Keratinocyte (primary cell): ENCODE measurements around the gene KHSRP. TPM values are rescaled to one million over a fixed set of nuclear protein-coding genes. Genes with fewer than 3 reads are reported as not detected.

Experiments
- DNase-seq: peaks from one replicate; pipeline ENCODE4 v3.0.0-alpha.2; 2011; ENCODE audit warnings: low read depth, missing footprints, low spot score
- FAIRE-seq: peaks from 2 replicates; lab custom pipeline; 2011; peaks lifted over from hg19 to GRCh38; lab: Jason Lieb, UNC
- H2AFZ ChIP-seq: 2 replicates; pipeline ENCODE4 v1.6.0; 2012; ENCODE audit warnings: low read length, control low read depth, inconsistent platforms; ENCODE audit not compliant: control insufficient read depth
- H3K27ac ChIP-seq: 2 replicates; pipeline ENCODE4 v1.5.1; 2011; ENCODE audit warnings: low read length; ENCODE audit not compliant: control insufficient read depth, insufficient read depth
- H3K27me3 ChIP-seq: 3 replicates; pipeline ENCODE4 v1.6.0; 2011; ENCODE audit warnings: low read length; ENCODE audit not compliant: control insufficient read depth, insufficient read depth; ENCODE audit errors: extremely low read depth
- H3K36me3 ChIP-seq, 2 experiments: 2 replicates in 1 of 2; 3 replicates in 1 of 2; pipeline ENCODE4 v1.5.1; 2011; ENCODE audit warnings: low read length in 2 of 2, mild to moderate bottlenecking in 1 of 2; ENCODE audit not compliant: control insufficient read depth in 2 of 2, insufficient read depth in 2 of 2; ENCODE audit errors: extremely low read depth in 1 of 2
- H3K4me1 ChIP-seq: 3 replicates; pipeline ENCODE4 v1.5.1; 2011; ENCODE audit warnings: low read length; ENCODE audit not compliant: control insufficient read depth, insufficient read depth; ENCODE audit errors: extremely low read depth
- H3K4me2 ChIP-seq: 3 replicates; pipeline ENCODE4 v1.6.0; 2011; ENCODE audit warnings: low read depth, low read length; ENCODE audit not compliant: control insufficient read depth, insufficient read depth; ENCODE audit errors: extremely low read depth
- H3K4me3 ChIP-seq, 3 experiments: fragments of 200-600 bp in 1 of 3; sonication (generic) in 1 of 3; 2 replicates in 2 of 3; 3 replicates in 1 of 3; pipeline ENCODE4 v1.5.1; 2011 to 2016; ENCODE audit warnings: low read length in 3 of 3, mild to moderate bottlenecking in 3 of 3, control low read depth in 2 of 3, inconsistent platforms in 1 of 3, low read depth in 1 of 3, mixed read lengths in 1 of 3, mixed run types in 1 of 3, moderate library complexity in 1 of 3; ENCODE audit not compliant: control insufficient read depth in 2 of 3, insufficient read depth in 2 of 3; ENCODE audit errors: extremely low read depth in 1 of 3
- H3K79me2 ChIP-seq: 2 replicates; pipeline ENCODE4 v1.6.0; 2012; ENCODE audit warnings: low read length; ENCODE audit not compliant: control insufficient read depth, insufficient read depth
- H3K9ac ChIP-seq: 3 replicates; pipeline ENCODE4 v1.6.0; 2011; ENCODE audit warnings: low read length; ENCODE audit not compliant: control insufficient read depth, insufficient read depth; ENCODE audit errors: extremely low read depth
- H3K9me1 ChIP-seq: 3 replicates; pipeline ENCODE4 v1.6.0; 2011; ENCODE audit warnings: low read length; ENCODE audit not compliant: control insufficient read depth, insufficient read depth; ENCODE audit errors: extremely low read depth
- H3K9me3 ChIP-seq: 2 replicates; pipeline ENCODE4 v1.5.1; 2012; ENCODE audit warnings: low read depth, low read length; ENCODE audit not compliant: control insufficient read depth
- H4K20me1 ChIP-seq: 3 replicates; pipeline ENCODE4 v1.6.0; 2011; ENCODE audit warnings: low read length; ENCODE audit not compliant: control insufficient read depth, insufficient read depth; ENCODE audit errors: extremely low read depth
- EZH2 ChIP-seq: IDR thresholded peaks from one replicate; pipeline ENCODE4 v1.6.1; 2012; ENCODE audit warnings: inconsistent platforms, mild to moderate bottlenecking, low read length, moderate library complexity
- dilution Hi-C: fragments of 300-500 bp; cut with MboI; formaldehyde crosslinking; loops from one replicate; pipeline ENCODE4 v1.7.0; 2020; ENCODE audit warnings: low sequenced_read_pairs; ENCODE audit not compliant: extremely low pct_ligation_motif_present
- polyA plus RNA-seq, 5 experiments: library from polyadenylated mRNA; depleted of rRNA in 3 of 5; stranded (reverse) in 3 of 5; stranded (forward) in 1 of 5; unstranded in 1 of 5; fragments of >200 nt; gene quantifications; 1 replicate in 1 of 5; 2 replicates in 3 of 5; 3 replicates in 1 of 5; pipeline versions ENCODE4 v1.2.1 to v1.2.3, GENCODE V29; 2011 to 2012; ENCODE audit warnings: missing spikeins in 2 of 5, low read depth in 1 of 5, low replicate concordance in 1 of 5
- TF ChIP-seq, protein P1 (sequence below), 3 experiments: IDR thresholded peaks in 1 of 3; conservative IDR thresholded peaks in 1 of 3; optimal IDR thresholded peaks in 1 of 3; 2 replicates in 2 of 3; 3 replicates in 1 of 3; pipeline versions ENCODE3 to v1.5.1; 2011; ENCODE audit warnings: low read length in 3 of 3, mild to moderate bottlenecking in 3 of 3, moderate library complexity in 2 of 3, control low read depth in 1 of 3, inconsistent platforms in 1 of 3; ENCODE audit not compliant: insufficient read depth in 2 of 3; ENCODE audit errors: extremely low read depth in 1 of 3

The KHSRP gene
- polyA plus RNA-seq, 1 donor (not counting 4 experiments of a cell fraction or from before 2014, with no cell fraction given), result 56.6 TPM

DNA sequence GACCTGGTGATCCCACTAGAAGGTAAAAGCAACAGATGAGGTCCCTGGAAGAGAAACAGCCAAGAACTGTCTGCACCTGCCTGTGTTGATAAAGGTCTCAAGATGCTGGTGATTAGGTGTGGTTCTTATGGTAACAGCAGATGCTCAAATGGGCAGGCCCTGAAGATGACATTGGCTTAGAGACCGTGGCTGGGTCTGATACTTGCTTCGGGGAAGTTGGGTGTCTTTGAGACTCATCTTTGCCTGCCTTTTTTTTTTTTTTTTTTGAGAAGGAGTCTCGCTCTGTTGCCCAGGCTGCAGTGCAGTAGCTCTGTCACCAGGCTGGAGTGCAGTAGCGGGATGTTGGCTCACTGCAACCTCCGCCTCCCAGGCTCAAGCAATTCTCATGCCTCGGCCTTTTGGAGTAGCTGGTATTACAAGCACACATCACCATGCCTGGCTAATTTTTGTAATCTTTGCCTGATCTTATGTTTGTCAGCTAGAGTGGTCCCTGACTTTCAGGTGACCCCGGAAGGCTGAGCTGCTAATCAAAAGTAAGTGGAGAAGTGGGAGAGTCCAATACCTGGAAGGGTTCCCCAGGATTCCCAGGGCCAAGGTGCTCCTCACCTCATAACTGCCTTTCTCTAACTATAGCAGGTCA is 27.1 kb upstream of the KHSRP start:
- no peak overlapping the region for H2AFZ ChIP-seq
- no peaks in the 10 kb centered on the region for H3K79me2 ChIP-seq
- dilution Hi-C loops, result no loop called here
- peaks cover 4 to 13% of the 10 kb centered on the region in 2 experiments for H3K36me3 ChIP-seq
- TF ChIP-seq EZH2, result no peak
- TF ChIP-seq, protein P1, sequence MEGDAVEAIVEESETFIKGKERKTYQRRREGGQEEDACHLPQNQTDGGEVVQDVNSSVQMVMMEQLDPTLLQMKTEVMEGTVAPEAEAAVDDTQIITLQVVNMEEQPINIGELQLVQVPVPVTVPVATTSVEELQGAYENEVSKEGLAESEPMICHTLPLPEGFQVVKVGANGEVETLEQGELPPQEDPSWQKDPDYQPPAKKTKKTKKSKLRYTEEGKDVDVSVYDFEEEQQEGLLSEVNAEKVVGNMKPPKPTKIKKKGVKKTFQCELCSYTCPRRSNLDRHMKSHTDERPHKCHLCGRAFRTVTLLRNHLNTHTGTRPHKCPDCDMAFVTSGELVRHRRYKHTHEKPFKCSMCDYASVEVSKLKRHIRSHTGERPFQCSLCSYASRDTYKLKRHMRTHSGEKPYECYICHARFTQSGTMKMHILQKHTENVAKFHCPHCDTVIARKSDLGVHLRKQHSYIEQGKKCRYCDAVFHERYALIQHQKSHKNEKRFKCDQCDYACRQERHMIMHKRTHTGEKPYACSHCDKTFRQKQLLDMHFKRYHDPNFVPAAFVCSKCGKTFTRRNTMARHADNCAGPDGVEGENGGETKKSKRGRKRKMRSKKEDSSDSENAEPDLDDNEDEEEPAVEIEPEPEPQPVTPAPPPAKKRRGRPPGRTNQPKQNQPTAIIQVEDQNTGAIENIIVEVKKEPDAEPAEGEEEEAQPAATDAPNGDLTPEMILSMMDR (optimal IDR thresholded peaks at IDR 0.05 in 1 of 3, IDR thresholded peaks at IDR 0.05 in 1 of 3, conservative IDR thresholded peaks at IDR 0.05 in 1 of 3; ENCODE audit: extremely low read depth in 1 of 3, insufficient read depth in 2 of 3, low read length in 3 of 3), result no peak
- H3K4me2 ChIP-seq, result no peak overlapping the region
- H3K4me3 ChIP-seq, result no peak overlapping the region
- H3K9me3 ChIP-seq, result peaks cover 6% of the 10 kb centered on the region
- no peak overlapping the region for H3K9ac ChIP-seq
- H4K20me1 ChIP-seq, result no peaks in the 10 kb centered on the region
- no peak for FAIRE-seq
- no peak for DNase-seq
- no peak overlapping the region for H3K27ac ChIP-seq
- H3K4me1 ChIP-seq, result no peaks in the 10 kb centered on the region
- no peaks in the 10 kb centered on the region for H3K9me1 ChIP-seq
- no peaks in the 10 kb centered on the region for H3K27me3 ChIP-seq

DNA sequence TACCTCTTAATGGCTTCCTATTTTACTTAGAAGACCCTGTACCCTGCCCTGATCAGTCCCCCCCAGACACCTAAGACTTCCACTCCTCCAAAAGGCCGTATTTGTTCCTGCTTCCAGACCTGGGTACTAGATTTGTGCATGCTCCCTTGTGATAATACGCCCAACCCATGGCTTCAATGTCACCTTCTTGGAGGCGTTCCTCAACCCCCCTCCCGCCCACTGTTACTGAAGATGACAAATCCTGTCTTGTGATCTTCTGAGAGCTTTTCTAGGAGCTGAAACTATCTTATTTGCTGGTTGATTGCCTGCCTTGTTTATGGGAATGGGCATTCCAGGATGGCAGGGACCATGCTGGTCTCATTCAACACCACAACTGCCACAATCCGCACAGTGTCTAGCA is 25.6 kb upstream of the KHSRP start:
- DNase-seq, result no peak

More for the DNA sequence above, 25.6 kb upstream of the KHSRP start:
- H4K20me1 ChIP-seq, result no peaks in the 10 kb centered on the region
- no peaks in the 10 kb centered on the region for H3K4me1 ChIP-seq
- H3K9me1 ChIP-seq, result no peaks in the 10 kb centered on the region
- no peak overlapping the region for H3K9ac ChIP-seq
- H3K9me3 ChIP-seq, result peaks cover 6% of the 10 kb centered on the region
- no peak for TF ChIP-seq EZH2
- TF ChIP-seq, protein P1 (optimal IDR thresholded peaks at IDR 0.05 in 1 of 3, IDR thresholded peaks at IDR 0.05 in 1 of 3, conservative IDR thresholded peaks at IDR 0.05 in 1 of 3; ENCODE audit: extremely low read depth in 1 of 3, insufficient read depth in 2 of 3, low read length in 3 of 3), result no peak
- H3K36me3 ChIP-seq, result peaks cover 4 to 11% of the 10 kb centered on the region in 2 experiments
- no peak overlapping the region for H3K4me2 ChIP-seq
- H3K79me2 ChIP-seq, result no peaks in the 10 kb centered on the region
- dilution Hi-C loops, result no loop called here
- H3K27ac ChIP-seq, result no peak overlapping the region
- H3K27me3 ChIP-seq, result no peaks in the 10 kb centered on the region
- no peak for FAIRE-seq
- no peak overlapping the region for H3K4me3 ChIP-seq
- H2AFZ ChIP-seq, result no peak overlapping the region
